Type B pancreatic cell (in vitro differentiated cells): ENCODE data around the gene CAVIN2. TPM values are rescaled to one million over a fixed set of nuclear protein-coding genes. Genes with fewer than 3 reads are reported as not detected.

Experiments
- DNase-seq: peaks from one replicate; pipeline ENCODE4 v3.0.0; 2021; ENCODE audit warnings: mixed read lengths; ENCODE audit not compliant: unreplicated experiment; ENCODE audit errors: extremely low spot score
- H3K27ac Mint-ChIP-seq: 2 replicates; pipeline ENCODE4 v1.8.0; 2021; ENCODE audit warnings: mild to moderate bottlenecking, mixed read lengths
- H3K27me3 Mint-ChIP-seq: 2 replicates; pipeline ENCODE4 v1.8.0; 2021; ENCODE audit warnings: mixed read lengths
- H3K36me3 Mint-ChIP-seq: 2 replicates; pipeline ENCODE4 v1.8.0; 2021; ENCODE audit warnings: mixed read lengths
- H3K4me1 Mint-ChIP-seq: one replicate; pipeline ENCODE4 v1.8.0; 2021; ENCODE audit warnings: mixed read lengths; ENCODE audit not compliant: unreplicated experiment
- H3K4me3 Mint-ChIP-seq: 2 replicates; pipeline ENCODE4 v1.8.0; 2021; ENCODE audit warnings: mild to moderate bottlenecking, mixed read lengths
- H3K9me3 Mint-ChIP-seq: 2 replicates; pipeline ENCODE4 v1.8.0; 2021; ENCODE audit warnings: mixed read lengths
- CTCF ChIP-seq: fragments of 200-600 bp; sonication (generic); conservative IDR thresholded peaks from 2 replicates; pipeline ENCODE4 v1.5.0; 2021; ENCODE audit warnings: antibody characterized with exemption, mild to moderate bottlenecking
- total RNA-seq: library from RNA; stranded (reverse); gene quantifications from 2 replicates; pipeline ENCODE4 v1.2.1, GENCODE V29; 2021; ENCODE audit warnings: low replicate concordance

CAVIN2 gene
- total RNA-seq, 1 donor from 2014 or later: 2.9 TPM

GRCh38 chr2:191804766-191805165 lies 42.1 kb downstream of the CAVIN2 start:
- no peak for TF ChIP-seq CTCF
- no peaks in the 10 kb centered on the region for H3K9me3 Mint-ChIP-seq
- no peaks in the 10 kb centered on the region for H3K4me1 Mint-ChIP-seq

GRCh38 chr2:191803007-191803406 lies 43.9 kb downstream of the CAVIN2 start:
- Mint-ChIP-seq H3K27ac (no peak overlapping the region), H3K9me3 (no peaks in the 10 kb centered on the region), H3K36me3 (no peaks in the 10 kb centered on the region), H3K27me3 (peaks cover 3% of the 10 kb centered on the region), H3K4me1 (peaks cover 5% of the 10 kb centered on the region), H3K4me3 (no peak overlapping the region)
- TF ChIP-seq CTCF: no peak
- no peak for DNase-seq

More at GRCh38 chr2:191804766-191805165, 42.1 kb downstream of the CAVIN2 start:
- peaks cover 3% of the 10 kb centered on the region for H3K27me3 Mint-ChIP-seq
- H3K27ac Mint-ChIP-seq: no peak overlapping the region
- H3K4me3 Mint-ChIP-seq: no peak overlapping the region
- DNase-seq: no peak
- H3K36me3 Mint-ChIP-seq: no peaks in the 10 kb centered on the region

GRCh38 chr2:191802180-191802579 lies 44.7 kb downstream of the CAVIN2 start:
- no peaks in the 10 kb centered on the region for H3K36me3 Mint-ChIP-seq

GRCh38 chr2:191800874-191801273 lies 46.0 kb downstream of the CAVIN2 start:
- no peaks in the 10 kb centered on the region for H3K9me3 Mint-ChIP-seq
- no peak for DNase-seq
- no peak for TF ChIP-seq CTCF
- H3K27me3 Mint-ChIP-seq: no peaks in the 10 kb centered on the region
- H3K4me3 Mint-ChIP-seq: no peak overlapping the region
- no peak overlapping the region for H3K27ac Mint-ChIP-seq
- no peaks in the 10 kb centered on the region for H3K36me3 Mint-ChIP-seq
- H3K4me1 Mint-ChIP-seq: peaks cover 8% of the 10 kb centered on the region

More at GRCh38 chr2:191802180-191802579, 44.7 kb downstream of the CAVIN2 start:
- no peaks in the 10 kb centered on the region for H3K9me3 Mint-ChIP-seq
- H3K4me1 Mint-ChIP-seq: peaks cover 8% of the 10 kb centered on the region
- DNase-seq: no peak
- H3K27ac Mint-ChIP-seq: no peak overlapping the region
- no peak overlapping the region for H3K4me3 Mint-ChIP-seq
- H3K27me3 Mint-ChIP-seq: peaks cover 3% of the 10 kb centered on the region
- TF ChIP-seq CTCF: no peak

- TF ChIP-seq CTCF: no peak
- H3K9me3 Mint-ChIP-seq: no peaks in the 10 kb centered on the region
- no peak for DNase-seq
- no peak overlapping the region for H3K27ac Mint-ChIP-seq
- H3K36me3 Mint-ChIP-seq: no peaks in the 10 kb centered on the region
- no peak overlapping the region for H3K4me3 Mint-ChIP-seq
- peaks cover 8% of the 10 kb centered on the region for H3K4me1 Mint-ChIP-seq
- no peaks in the 10 kb centered on the region for H3K27me3 Mint-ChIP-seq
These were observed 47.4 kb downstream of the CAVIN2 start for GRCh38 chr2:191799526-191799925.
